ENCODE results near the gene BLTP2.
A peak's percentile ranks its signal among the peaks of the same experiment; 100 is the strongest.

BLTP2 gene

GRCh38 chr17:28646039-28646754 is 1.2 kb upstream of the BLTP2 start:
- no peaks in the 10 kb centered on the region for H3K27me3 ChIP-seq (ENCODE audit: insufficient read depth, low read length)
- WGBS = 89% methylated on average over 11 of the region's 12 CpGs
- H3K4me3 ChIP-seq (ENCODE audit: low read length) = peak overlapping the region; percentile 97
- peaks cover 13% of the 10 kb centered on the region for H3K4me1 ChIP-seq (ENCODE audit: insufficient read depth, low read length)
- no peaks in the 10 kb centered on the region for H3K9me3 ChIP-seq (ENCODE audit: insufficient read depth, low read depth, low read length)
- H3K9ac ChIP-seq (ENCODE audit: low read depth, low read length) = no peak overlapping the region
- H3K27ac ChIP-seq (ENCODE audit: low read depth, low read length) = peak overlapping the region; percentile 57
- peaks cover 52% of the 10 kb centered on the region for H3K36me3 ChIP-seq (ENCODE audit: insufficient read depth, low read length)

- 79% methylated on average over 8 of the region's 8 CpGs for WGBS
- H3K9ac ChIP-seq (ENCODE audit: low read depth, low read length) = peak overlapping the region; percentile 83
- no peaks in the 10 kb centered on the region for H3K9me3 ChIP-seq (ENCODE audit: insufficient read depth, low read depth, low read length)
- peaks cover 13% of the 10 kb centered on the region for H3K4me1 ChIP-seq (ENCODE audit: insufficient read depth, low read length)
- H3K27ac ChIP-seq (ENCODE audit: low read depth, low read length) = peak overlapping the region; percentile 79
- H3K36me3 ChIP-seq (ENCODE audit: insufficient read depth, low read length) = peaks cover 52% of the 10 kb centered on the region
- H3K4me3 ChIP-seq (ENCODE audit: low read length) = peak overlapping the region; percentile 97
- no peaks in the 10 kb centered on the region for H3K27me3 ChIP-seq (ENCODE audit: insufficient read depth, low read length)
Observed at GRCh38 chr17:28645576-28645939, 600 bp upstream of the BLTP2 start.

GRCh38 chr17:28643983-28644786 is 773 bp downstream of the BLTP2 start:
- H3K27ac ChIP-seq (ENCODE audit: low read depth, low read length) = peak overlapping the region; percentile 96
- WGBS = 4% methylated on average over 18 of the region's 18 CpGs
- H3K36me3 ChIP-seq (ENCODE audit: insufficient read depth, low read length) = peaks cover 60% of the 10 kb centered on the region

GRCh38 chr17:28641579-28641978 is 3.4 kb downstream of the BLTP2 start:
- H3K9me3 ChIP-seq (ENCODE audit: insufficient read depth, low read depth, low read length) = no peaks in the 10 kb centered on the region
- H3K4me3 ChIP-seq (ENCODE audit: low read length) = no peak overlapping the region
- 95% methylated on average over 2 of the region's 2 CpGs for WGBS
- peaks cover 9% of the 10 kb centered on the region for H3K4me1 ChIP-seq (ENCODE audit: insufficient read depth, low read length)
- no peaks in the 10 kb centered on the region for H3K27me3 ChIP-seq (ENCODE audit: insufficient read depth, low read length)
- H3K27ac ChIP-seq (ENCODE audit: low read depth, low read length) = no peak overlapping the region
- no peak overlapping the region for H3K9ac ChIP-seq (ENCODE audit: low read depth, low read length)
- H3K36me3 ChIP-seq (ENCODE audit: insufficient read depth, low read length) = peaks cover 74% of the 10 kb centered on the region

More at GRCh38 chr17:28643983-28644786, 773 bp downstream of the BLTP2 start:
- Histone ChIP-seq H3K27me3 (ENCODE audit: insufficient read depth, low read length) (no peaks in the 10 kb centered on the region), H3K9ac (ENCODE audit: low read depth, low read length) (peak overlapping the region; percentile 83), H3K4me1 (ENCODE audit: insufficient read depth, low read length) (peaks cover 13% of the 10 kb centered on the region), H3K9me3 (ENCODE audit: insufficient read depth, low read depth, low read length) (no peaks in the 10 kb centered on the region), H3K4me3 (ENCODE audit: low read length) (peak overlapping the region; percentile 97)

- peaks cover 98% of the 10 kb centered on the region for H3K36me3 ChIP-seq (ENCODE audit: insufficient read depth, low read length)
- WGBS = 96% methylated on average over 1 of the region's 1 CpG
Observed at GRCh38 chr17:28635506-28635905, 9.5 kb downstream of the BLTP2 start.

GRCh38 chr17:28634206-28634865 is 10.6 kb downstream of the BLTP2 start:
- H3K27me3 ChIP-seq (ENCODE audit: insufficient read depth, low read length) = no peaks in the 10 kb centered on the region
- H3K9ac ChIP-seq (ENCODE audit: low read depth, low read length) = no peak overlapping the region
- H3K4me1 ChIP-seq (ENCODE audit: insufficient read depth, low read length) = no peaks in the 10 kb centered on the region
- WGBS = 94% methylated on average over 14 of the region's 14 CpGs
- no peak overlapping the region for H3K4me3 ChIP-seq (ENCODE audit: low read length)
- peaks cover 100% of the 10 kb centered on the region for H3K36me3 ChIP-seq (ENCODE audit: insufficient read depth, low read length)
- H3K27ac ChIP-seq (ENCODE audit: low read depth, low read length) = no peak overlapping the region
- no peaks in the 10 kb centered on the region for H3K9me3 ChIP-seq (ENCODE audit: insufficient read depth, low read depth, low read length)

More at GRCh38 chr17:28635506-28635905, 9.5 kb downstream of the BLTP2 start:
- H3K9me3 ChIP-seq (ENCODE audit: insufficient read depth, low read depth, low read length) = no peaks in the 10 kb centered on the region
- H3K27me3 ChIP-seq (ENCODE audit: insufficient read depth, low read length) = no peaks in the 10 kb centered on the region
- no peaks in the 10 kb centered on the region for H3K4me1 ChIP-seq (ENCODE audit: insufficient read depth, low read length)
- H3K9ac ChIP-seq (ENCODE audit: low read depth, low read length) = no peak overlapping the region
- no peak overlapping the region for H3K4me3 ChIP-seq (ENCODE audit: low read length)
- no peak overlapping the region for H3K27ac ChIP-seq (ENCODE audit: low read depth, low read length)

- no peaks in the 10 kb centered on the region for H3K4me1 ChIP-seq (ENCODE audit: insufficient read depth, low read length)
- H3K36me3 ChIP-seq (ENCODE audit: insufficient read depth, low read length) = peaks cover 95% of the 10 kb centered on the region
- H3K27me3 ChIP-seq (ENCODE audit: insufficient read depth, low read length) = no peaks in the 10 kb centered on the region
- WGBS = 95% methylated on average over 4 of the region's 4 CpGs
- no peak overlapping the region for H3K9ac ChIP-seq (ENCODE audit: low read depth, low read length)
- no peak overlapping the region for H3K27ac ChIP-seq (ENCODE audit: low read depth, low read length)
- no peak overlapping the region for H3K4me3 ChIP-seq (ENCODE audit: low read length)
- no peaks in the 10 kb centered on the region for H3K9me3 ChIP-seq (ENCODE audit: insufficient read depth, low read depth, low read length)
Observed at GRCh38 chr17:28626818-28627217, 18.1 kb downstream of the BLTP2 start.

- H3K9me3 ChIP-seq (ENCODE audit: insufficient read depth, low read depth, low read length) = no peaks in the 10 kb centered on the region
- H3K4me3 ChIP-seq (ENCODE audit: low read length) = no peak overlapping the region
- H3K27ac ChIP-seq (ENCODE audit: low read depth, low read length) = no peak overlapping the region
- peaks cover 96% of the 10 kb centered on the region for H3K36me3 ChIP-seq (ENCODE audit: insufficient read depth, low read length)
- H3K27me3 ChIP-seq (ENCODE audit: insufficient read depth, low read length) = no peaks in the 10 kb centered on the region
- WGBS = 96% methylated on average over 2 of the region's 2 CpGs
- H3K4me1 ChIP-seq (ENCODE audit: insufficient read depth, low read length) = no peaks in the 10 kb centered on the region
- no peak overlapping the region for H3K9ac ChIP-seq (ENCODE audit: low read depth, low read length)
Observed at GRCh38 chr17:28624148-28624547, 20.8 kb downstream of the BLTP2 start.

- WGBS = 94% methylated on average over 4 of the region's 4 CpGs
- Histone ChIP-seq H3K27me3 (ENCODE audit: insufficient read depth, low read length) (no peaks in the 10 kb centered on the region), H3K36me3 (ENCODE audit: insufficient read depth, low read length) (peaks cover 96% of the 10 kb centered on the region)
Observed at GRCh38 chr17:28623696-28624095, 21.3 kb downstream of the BLTP2 start.

GRCh38 chr17:28622186-28622585 is 22.8 kb downstream of the BLTP2 start:
- Histone ChIP-seq H3K27me3 (ENCODE audit: insufficient read depth, low read length) (no peaks in the 10 kb centered on the region), H3K4me3 (ENCODE audit: low read length) (no peak overlapping the region), H3K4me1 (ENCODE audit: insufficient read depth, low read length) (no peaks in the 10 kb centered on the region), H3K9me3 (ENCODE audit: insufficient read depth, low read depth, low read length) (no peaks in the 10 kb centered on the region), H3K27ac (ENCODE audit: low read depth, low read length) (no peak overlapping the region), H3K9ac (ENCODE audit: low read depth, low read length) (no peak overlapping the region), H3K36me3 (ENCODE audit: insufficient read depth, low read length) (peaks cover 97% of the 10 kb centered on the region)
- 96% methylated on average over 2 of the region's 3 CpGs for WGBS

More at GRCh38 chr17:28623696-28624095, 21.3 kb downstream of the BLTP2 start:
- Histone ChIP-seq H3K9me3 (ENCODE audit: insufficient read depth, low read depth, low read length) (no peaks in the 10 kb centered on the region), H3K4me1 (ENCODE audit: insufficient read depth, low read length) (no peaks in the 10 kb centered on the region), H3K4me3 (ENCODE audit: low read length) (no peak overlapping the region), H3K9ac (ENCODE audit: low read depth, low read length) (no peak overlapping the region), H3K27ac (ENCODE audit: low read depth, low read length) (no peak overlapping the region)

GRCh38 chr17:28620010-28620409 is 24.9 kb downstream of the BLTP2 start:
- no peaks in the 10 kb centered on the region for H3K9me3 ChIP-seq (ENCODE audit: insufficient read depth, low read depth, low read length)
- 98% methylated on average over 2 of the region's 2 CpGs for WGBS
- no peak overlapping the region for H3K9ac ChIP-seq (ENCODE audit: low read depth, low read length)
- H3K36me3 ChIP-seq (ENCODE audit: insufficient read depth, low read length) = peaks cover 100% of the 10 kb centered on the region
- H3K4me1 ChIP-seq (ENCODE audit: insufficient read depth, low read length) = no peaks in the 10 kb centered on the region
- H3K27me3 ChIP-seq (ENCODE audit: insufficient read depth, low read length) = no peaks in the 10 kb centered on the region
- H3K4me3 ChIP-seq (ENCODE audit: low read length) = no peak overlapping the region
- H3K27ac ChIP-seq (ENCODE audit: low read depth, low read length) = no peak overlapping the region
